IPS DF 4.7 (cell line): Measurements from ENCODE around the gene DOLPP1.

ENCODE experiments used
- DNase-seq: peaks from one replicate; pipeline ENCODE4 v3.0.0-alpha.2; 2013; ENCODE audit warnings: low spot score; ENCODE audit errors: extremely low read depth

The DOLPP1 gene

GRCh38 chr9:129064499-129064908, 16.4 kb upstream of the DOLPP1 start:
- DNase-seq, result no peak

GRCh38 chr9:129068110-129068509, 12.8 kb upstream of the DOLPP1 start:
- no peak for DNase-seq

- DNase-seq, result no peak
Observed at GRCh38 chr9:129068990-129069861, 11.7 kb upstream of the DOLPP1 start.

GRCh38 chr9:129069862-129070641, 10.9 kb upstream of the DOLPP1 start:
- no peak for DNase-seq

GRCh38 chr9:129070696-129071525, 10.0 kb upstream of the DOLPP1 start:
- DNase-seq, result no peak

GRCh38 chr9:129071526-129072126, 9.3 kb upstream of the DOLPP1 start:
- peak; percentile 69 for DNase-seq

GRCh38 chr9:129072171-129072570, 8.7 kb upstream of the DOLPP1 start:
- no peak for DNase-seq

GRCh38 chr9:129073404-129073803, 7.5 kb upstream of the DOLPP1 start:
- no peak for DNase-seq

- no peak for DNase-seq
Observed at GRCh38 chr9:129074106-129074505, 6.8 kb upstream of the DOLPP1 start.

- DNase-seq, result no peak
Observed at GRCh38 chr9:129075996-129076639, 4.8 kb upstream of the DOLPP1 start.

- no peak for DNase-seq
Observed at GRCh38 chr9:129076640-129077037, 4.3 kb upstream of the DOLPP1 start.

GRCh38 chr9:129077236-129077635, 3.7 kb upstream of the DOLPP1 start:
- no peak for DNase-seq

- no peak for DNase-seq
Observed at GRCh38 chr9:129078691-129079503, 2.0 kb upstream of the DOLPP1 start.

- no peak for DNase-seq
Observed at GRCh38 chr9:129079829-129080228, 1.1 kb upstream of the DOLPP1 start.

- no peak for DNase-seq
Observed at GRCh38 chr9:129080298-129080600, 662 bp upstream of the DOLPP1 start.

GRCh38 chr9:129081388-129081904, 535 bp downstream of the DOLPP1 start:
- no peak for DNase-seq

GRCh38 chr9:129084087-129084486, 3.2 kb downstream of the DOLPP1 start:
- DNase-seq, result no peak

GRCh38 chr9:129089246-129089645, 8.3 kb downstream of the DOLPP1 start:
- DNase-seq, result no peak

GRCh38 chr9:129093602-129094386, 12.9 kb downstream of the DOLPP1 start:
- no peak for DNase-seq
